ENCODE measurements around the gene BTG2. TPM values are rescaled to one million over a fixed set of nuclear protein-coding genes. Genes with fewer than 3 reads are reported as not detected.

BTG2 gene
- total RNA-seq, 1 experiment from 2014 or later, result 2.7 TPM

DNA sequence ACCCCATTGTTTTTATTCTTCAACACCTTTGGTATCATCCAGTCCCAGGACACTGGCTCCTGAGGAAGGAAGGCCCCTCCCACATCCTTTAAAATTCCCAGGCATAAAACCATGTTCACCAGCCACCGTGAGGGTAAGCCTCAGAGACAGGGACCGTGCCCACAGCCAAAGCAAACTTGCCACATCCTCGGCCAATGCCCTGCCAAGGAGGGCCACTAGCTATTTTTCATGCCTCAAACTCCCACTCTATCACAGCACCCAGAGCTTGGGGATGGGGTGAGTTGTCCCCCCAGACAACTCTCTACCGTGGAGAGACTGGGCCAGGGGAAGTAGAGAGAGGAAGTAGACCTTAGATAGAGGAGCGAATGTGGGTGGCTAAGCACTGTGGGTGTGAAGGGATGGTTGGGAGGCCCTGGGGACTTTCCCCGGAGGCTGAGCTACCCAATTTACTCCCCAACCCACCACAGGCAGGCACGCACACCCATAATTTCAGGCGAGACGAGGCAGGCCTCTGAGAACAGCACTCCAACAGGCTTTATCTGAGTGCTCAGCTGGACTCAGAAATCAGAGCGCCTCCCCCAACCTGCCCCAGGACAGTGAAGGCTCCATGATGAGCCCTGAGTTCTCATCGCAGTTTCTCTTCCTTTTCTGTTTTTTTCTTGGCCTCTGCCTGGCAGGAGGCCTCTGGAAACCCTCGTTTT, 15.9 kb upstream of the BTG2 start:
- H3K4me3 Mint-ChIP-seq (ENCODE audit: low read depth, unreplicated experiment), result peak overlapping the region; percentile 59
- H3K27me3 Mint-ChIP-seq (ENCODE audit: unreplicated experiment), result peaks cover 12% of the 10 kb centered on the region
- H3K9me3 Mint-ChIP-seq (ENCODE audit: low read depth, unreplicated experiment), result no peaks in the 10 kb centered on the region
- CTCF ChIA-PET, result interaction anchor here (0.6 to 1.7 kb wide), 3 partner anchors 17 to 253 kb away, joined by 3 to 6 read pairs (median 5); no protein-coding TSS in a partner anchor
- no peak for DNase-seq
- peaks cover 30% of the 10 kb centered on the region for H3K4me1 Mint-ChIP-seq (ENCODE audit: low read depth, unreplicated experiment)
- H3K27ac Mint-ChIP-seq (ENCODE audit: unreplicated experiment), result peak overlapping the region; percentile 70
- intact Hi-C loops (cut with micrococcal nuclease; ENCODE audit: unreplicated experiment), result no loop called here
- TF ChIP-seq, protein P1, sequence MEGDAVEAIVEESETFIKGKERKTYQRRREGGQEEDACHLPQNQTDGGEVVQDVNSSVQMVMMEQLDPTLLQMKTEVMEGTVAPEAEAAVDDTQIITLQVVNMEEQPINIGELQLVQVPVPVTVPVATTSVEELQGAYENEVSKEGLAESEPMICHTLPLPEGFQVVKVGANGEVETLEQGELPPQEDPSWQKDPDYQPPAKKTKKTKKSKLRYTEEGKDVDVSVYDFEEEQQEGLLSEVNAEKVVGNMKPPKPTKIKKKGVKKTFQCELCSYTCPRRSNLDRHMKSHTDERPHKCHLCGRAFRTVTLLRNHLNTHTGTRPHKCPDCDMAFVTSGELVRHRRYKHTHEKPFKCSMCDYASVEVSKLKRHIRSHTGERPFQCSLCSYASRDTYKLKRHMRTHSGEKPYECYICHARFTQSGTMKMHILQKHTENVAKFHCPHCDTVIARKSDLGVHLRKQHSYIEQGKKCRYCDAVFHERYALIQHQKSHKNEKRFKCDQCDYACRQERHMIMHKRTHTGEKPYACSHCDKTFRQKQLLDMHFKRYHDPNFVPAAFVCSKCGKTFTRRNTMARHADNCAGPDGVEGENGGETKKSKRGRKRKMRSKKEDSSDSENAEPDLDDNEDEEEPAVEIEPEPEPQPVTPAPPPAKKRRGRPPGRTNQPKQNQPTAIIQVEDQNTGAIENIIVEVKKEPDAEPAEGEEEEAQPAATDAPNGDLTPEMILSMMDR (IDR thresholded peaks at IDR 0.05; ENCODE audit: unreplicated experiment), result no peak
- no TSS peak for BruUV-seq (replicated peaks)
- H3K36me3 Mint-ChIP-seq (ENCODE audit: insufficient read depth, unreplicated experiment), result peaks cover 13% of the 10 kb centered on the region

DNA sequence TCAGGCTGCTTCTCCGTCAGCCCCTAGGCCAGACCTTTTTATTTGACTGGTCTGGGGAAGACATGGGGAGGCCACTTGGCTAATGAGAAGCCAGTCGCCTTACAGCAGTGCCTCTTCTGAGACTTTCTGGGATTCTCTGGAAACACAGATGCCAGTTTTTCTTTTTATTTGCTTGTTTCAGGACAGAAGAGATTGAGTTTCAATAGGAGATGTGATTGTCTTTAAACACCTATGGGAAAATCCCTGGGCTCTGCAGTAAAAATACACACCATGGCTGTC, 15.4 kb upstream of the BTG2 start:
- TF ChIP-seq, protein P1 (IDR thresholded peaks at IDR 0.05; ENCODE audit: unreplicated experiment), result no peak
- CTCF ChIA-PET, result interaction anchor here (1.7 kb wide), 1 partner anchor 17 kb away, joined by 5 read pairs; no protein-coding TSS in a partner anchor
- Mint-ChIP-seq H3K36me3 (ENCODE audit: insufficient read depth, unreplicated experiment) (peaks cover 13% of the 10 kb centered on the region), H3K4me1 (ENCODE audit: low read depth, unreplicated experiment) (peaks cover 30% of the 10 kb centered on the region), H3K9me3 (ENCODE audit: low read depth, unreplicated experiment) (no peaks in the 10 kb centered on the region), H3K4me3 (ENCODE audit: low read depth, unreplicated experiment) (peak overlapping the region; percentile 59), H3K27ac (ENCODE audit: unreplicated experiment) (peak overlapping the region; percentile 70), H3K27me3 (ENCODE audit: unreplicated experiment) (peaks cover 17% of the 10 kb centered on the region)
- DNase-seq, result no peak
- BruUV-seq (replicated peaks), result TSS peak; percentile 97
- intact Hi-C loops (cut with micrococcal nuclease; ENCODE audit: unreplicated experiment), result no loop called here

DNA sequence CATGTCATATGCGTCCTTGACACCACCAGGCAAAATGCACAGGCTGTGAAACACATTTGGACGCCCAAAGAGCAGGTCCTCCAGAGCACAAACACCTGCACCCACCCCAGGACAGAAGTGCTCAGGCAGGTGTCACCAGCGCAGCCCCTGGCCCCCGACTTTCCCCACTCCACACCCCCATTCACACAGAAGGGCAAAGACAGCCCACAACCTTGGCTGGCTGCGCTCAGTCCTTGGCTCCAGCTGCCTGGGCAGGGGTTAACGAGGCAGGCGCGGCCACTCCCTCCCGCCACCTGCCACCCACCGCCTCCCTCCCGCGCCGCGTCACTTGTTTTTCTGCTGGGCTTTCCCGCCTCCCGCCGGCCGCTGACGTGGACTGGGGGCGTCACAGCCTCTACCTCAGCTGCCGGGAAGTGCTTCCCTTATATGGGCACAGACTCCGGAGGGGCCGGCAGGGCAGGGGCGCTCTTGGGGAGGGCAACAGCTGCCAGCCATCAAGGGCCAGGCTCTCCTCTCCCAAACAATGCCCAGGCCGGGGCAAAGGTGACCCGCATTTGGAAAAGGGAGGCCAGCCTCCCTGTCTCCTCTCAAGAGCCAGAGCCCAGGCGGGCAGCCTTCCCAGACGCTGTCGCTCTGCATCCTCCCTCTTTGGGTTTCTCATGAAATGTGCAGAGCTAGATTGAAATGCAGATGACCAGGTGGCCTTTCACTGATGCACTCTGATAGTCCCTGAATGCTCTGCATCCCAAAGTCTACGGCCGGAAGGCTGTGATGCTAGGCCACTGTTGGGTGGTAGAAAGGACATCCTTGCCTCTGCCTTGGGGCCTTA, 14.8 kb upstream of the BTG2 start:
- Mint-ChIP-seq H3K4me3 (ENCODE audit: low read depth, unreplicated experiment) (peak overlapping the region; percentile 59), H3K36me3 (ENCODE audit: insufficient read depth, unreplicated experiment) (peaks cover 13% of the 10 kb centered on the region), H3K27me3 (ENCODE audit: unreplicated experiment) (peaks cover 23% of the 10 kb centered on the region), H3K9me3 (ENCODE audit: low read depth, unreplicated experiment) (no peaks in the 10 kb centered on the region), H3K4me1 (ENCODE audit: low read depth, unreplicated experiment) (peaks cover 30% of the 10 kb centered on the region), H3K27ac (ENCODE audit: unreplicated experiment) (peak overlapping the region; percentile 70)
- no TSS peak for BruUV-seq (replicated peaks)
- peak; percentile 92 for DNase-seq
- TF ChIP-seq, protein P1 (IDR thresholded peaks at IDR 0.05; ENCODE audit: unreplicated experiment), result no peak
- CTCF ChIA-PET, result interaction anchor here (0.7 to 1.7 kb wide), 5 partner anchors 9 to 51 kb away, joined by 3 to 5 read pairs (median 3); no protein-coding TSS in a partner anchor
- intact Hi-C loops (cut with micrococcal nuclease; ENCODE audit: unreplicated experiment), result no loop called here

DNA sequence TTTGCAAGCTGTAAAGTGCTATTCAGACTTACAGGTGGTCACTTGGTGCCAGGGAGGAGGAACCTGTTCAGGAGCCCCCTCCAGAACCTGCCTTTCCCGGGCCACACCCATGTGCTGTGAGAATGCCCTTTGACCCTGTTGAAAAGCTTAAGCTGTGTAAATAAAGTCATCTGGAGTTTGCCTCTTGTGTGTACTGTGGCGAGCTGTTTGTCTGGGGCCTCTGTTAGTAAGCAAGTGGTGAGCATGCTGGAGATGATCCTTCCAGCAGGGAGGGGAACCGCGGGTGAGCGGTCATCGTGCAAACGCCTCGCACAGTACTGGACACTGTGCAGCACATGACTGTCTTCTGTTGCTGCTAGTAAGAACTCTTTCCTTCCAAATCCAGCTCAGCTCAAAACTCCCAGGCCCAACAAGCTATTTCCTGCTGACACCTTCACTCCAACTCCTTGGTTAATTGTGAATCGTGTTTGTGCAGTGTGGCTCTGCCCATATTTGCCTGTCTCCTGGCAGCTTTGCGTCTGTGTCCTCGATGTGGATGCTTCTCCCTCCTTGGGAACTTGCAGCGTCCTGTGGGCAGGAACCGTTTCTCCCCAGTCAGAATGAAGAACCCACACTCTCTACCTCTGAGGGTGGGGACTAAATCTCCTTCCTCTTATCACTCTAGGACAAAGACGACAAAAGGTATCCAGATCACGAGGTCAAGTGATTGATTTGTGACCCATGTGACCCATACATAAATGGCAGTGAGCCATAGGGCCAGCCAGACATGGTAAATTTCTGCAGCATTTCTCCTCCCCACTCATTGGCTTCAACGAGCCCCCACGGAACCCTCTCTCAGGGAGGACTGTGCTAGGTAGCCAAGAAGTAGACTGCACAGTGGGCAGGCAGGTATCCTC, 13.9 kb upstream of the BTG2 start:
- CTCF ChIA-PET, result interaction anchor here (0.7 to 1.1 kb wide), 4 partner anchors 10 to 50 kb away, joined by 3 to 5 read pairs (median 3); no protein-coding TSS in a partner anchor
- peak overlapping the region; percentile 59 for H3K4me3 Mint-ChIP-seq (ENCODE audit: low read depth, unreplicated experiment)
- intact Hi-C loops (cut with micrococcal nuclease; ENCODE audit: unreplicated experiment), result no loop called here

More for the DNA sequence above, 13.9 kb upstream of the BTG2 start:
- Mint-ChIP-seq H3K4me1 (ENCODE audit: low read depth, unreplicated experiment) (peaks cover 30% of the 10 kb centered on the region), H3K27ac (ENCODE audit: unreplicated experiment) (peak overlapping the region; percentile 70), H3K36me3 (ENCODE audit: insufficient read depth, unreplicated experiment) (peaks cover 13% of the 10 kb centered on the region), H3K27me3 (ENCODE audit: unreplicated experiment) (peaks cover 33% of the 10 kb centered on the region), H3K9me3 (ENCODE audit: low read depth, unreplicated experiment) (no peaks in the 10 kb centered on the region)
- no peak for DNase-seq
- BruUV-seq (replicated peaks), result no TSS peak
- TF ChIP-seq, protein P1 (IDR thresholded peaks at IDR 0.05; ENCODE audit: unreplicated experiment), result no peak

Data from Calu3 (cell line).